BLaER1 (cell line): ENCODE data around the gene PCAT7.

Experiments
- H3K27ac ChIP-seq: shearing (Covaris generic); formaldehyde crosslinking; 2 replicates; pipeline ENCODE4 v1.8.1; 2022
- H3K27me3 ChIP-seq: shearing (Covaris generic); formaldehyde crosslinking; 2 replicates; pipeline ENCODE4 v1.8.1; 2022
- H3K36me3 ChIP-seq: shearing (Covaris generic); formaldehyde crosslinking; 2 replicates; pipeline ENCODE4 v1.8.1; 2022
- H3K4me1 ChIP-seq: shearing (Covaris generic); formaldehyde crosslinking; 2 replicates; pipeline ENCODE4 v1.8.1; 2022
- H3K4me2 ChIP-seq: shearing (Covaris generic); formaldehyde crosslinking; 2 replicates; pipeline ENCODE4 v1.8.1; 2022
- H3K4me3 ChIP-seq: shearing (Covaris generic); formaldehyde crosslinking; 2 replicates; pipeline ENCODE4 v1.8.1; 2022
- H3K9ac ChIP-seq: shearing (Covaris generic); formaldehyde crosslinking; 2 replicates; pipeline ENCODE4 v1.8.1; 2022
- H3K9me3 ChIP-seq: shearing (Covaris generic); formaldehyde crosslinking; 2 replicates; pipeline ENCODE4 v1.8.1; 2022
- H4K20me1 ChIP-seq: shearing (Covaris generic); formaldehyde crosslinking; 2 replicates; pipeline ENCODE4 v1.8.1; 2022
- Cebpa-rat ChIP-seq: shearing (Covaris generic); IDR thresholded peaks from 2 replicates; pipeline ENCODE4 v1.8.1; 2022

PCAT7 gene

GRCh38 chr9:94600715-94601114 lies 45.8 kb downstream of the PCAT7 start:
- Histone ChIP-seq H3K4me1 (peaks cover 18% of the 10 kb centered on the region), H4K20me1 (no peaks in the 10 kb centered on the region), H3K9me3 (no peaks in the 10 kb centered on the region), H3K27me3 (no peaks in the 10 kb centered on the region), H3K27ac (no peak overlapping the region), H3K4me3 (no peak overlapping the region), H3K9ac (no peak overlapping the region), H3K36me3 (no peaks in the 10 kb centered on the region), H3K4me2 (no peak overlapping the region)
- TF ChIP-seq Cebpa-rat: no peak

GRCh38 chr9:94602666-94603065 lies 47.8 kb downstream of the PCAT7 start:
- H3K4me1 ChIP-seq: peaks cover 18% of the 10 kb centered on the region
- no peaks in the 10 kb centered on the region for H4K20me1 ChIP-seq
- no peaks in the 10 kb centered on the region for H3K36me3 ChIP-seq
- no peaks in the 10 kb centered on the region for H3K27me3 ChIP-seq
- TF ChIP-seq Cebpa-rat: no peak
- no peak overlapping the region for H3K4me2 ChIP-seq
- H3K9ac ChIP-seq: no peak overlapping the region
- no peak overlapping the region for H3K27ac ChIP-seq
- H3K4me3 ChIP-seq: no peak overlapping the region
- no peaks in the 10 kb centered on the region for H3K9me3 ChIP-seq

DNA sequence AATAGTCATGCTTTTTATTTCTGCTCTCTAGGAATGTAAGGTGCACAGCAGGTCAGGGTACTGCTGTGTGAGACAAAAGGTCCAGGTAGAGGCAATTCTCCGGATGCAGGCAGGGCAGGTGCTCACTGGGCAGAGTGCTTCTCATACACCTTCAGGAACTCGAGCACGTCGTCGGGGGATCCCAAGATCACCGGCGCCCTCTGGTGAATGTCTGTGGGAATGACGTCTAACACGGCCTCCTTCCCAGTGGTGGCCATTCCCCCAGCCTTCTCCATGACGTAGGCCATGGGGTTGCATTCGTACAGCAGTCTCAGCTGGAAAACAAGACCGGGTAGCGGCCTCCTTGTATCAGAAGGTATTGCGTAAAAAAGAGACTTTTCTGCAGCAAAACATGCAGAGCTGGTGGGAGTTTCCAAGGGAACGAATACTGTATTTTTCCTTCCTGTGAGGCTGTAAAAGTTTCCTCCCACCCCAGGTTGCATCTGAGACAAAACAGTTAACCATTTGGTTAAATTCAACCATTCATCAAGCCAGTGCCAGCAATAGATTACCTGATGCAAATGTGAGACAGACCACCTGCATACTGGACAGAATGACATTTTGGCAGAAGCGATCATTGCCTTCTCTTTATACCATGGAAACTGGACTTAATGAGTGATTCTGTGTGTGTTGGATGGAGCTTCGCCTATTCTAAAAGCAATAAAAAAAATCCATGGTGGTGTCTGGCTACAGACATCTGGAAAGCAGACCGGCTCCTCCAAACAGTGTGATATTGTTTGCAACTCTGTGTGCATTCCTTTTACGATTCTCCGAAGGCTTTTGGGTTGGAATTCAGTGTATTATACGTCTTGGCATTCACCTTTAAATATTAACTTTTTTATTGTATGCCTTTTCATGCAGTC lies 48.6 kb downstream of the PCAT7 start:
- Histone ChIP-seq H3K27me3 (no peaks in the 10 kb centered on the region), H3K36me3 (no peaks in the 10 kb centered on the region), H3K4me2 (peak overlapping the region; percentile 65), H3K9me3 (no peaks in the 10 kb centered on the region), H3K4me1 (peaks cover 18% of the 10 kb centered on the region), H4K20me1 (no peaks in the 10 kb centered on the region), H3K27ac (no peak overlapping the region), H3K4me3 (no peak overlapping the region), H3K9ac (no peak overlapping the region)
- no peak for TF ChIP-seq Cebpa-rat

DNA sequence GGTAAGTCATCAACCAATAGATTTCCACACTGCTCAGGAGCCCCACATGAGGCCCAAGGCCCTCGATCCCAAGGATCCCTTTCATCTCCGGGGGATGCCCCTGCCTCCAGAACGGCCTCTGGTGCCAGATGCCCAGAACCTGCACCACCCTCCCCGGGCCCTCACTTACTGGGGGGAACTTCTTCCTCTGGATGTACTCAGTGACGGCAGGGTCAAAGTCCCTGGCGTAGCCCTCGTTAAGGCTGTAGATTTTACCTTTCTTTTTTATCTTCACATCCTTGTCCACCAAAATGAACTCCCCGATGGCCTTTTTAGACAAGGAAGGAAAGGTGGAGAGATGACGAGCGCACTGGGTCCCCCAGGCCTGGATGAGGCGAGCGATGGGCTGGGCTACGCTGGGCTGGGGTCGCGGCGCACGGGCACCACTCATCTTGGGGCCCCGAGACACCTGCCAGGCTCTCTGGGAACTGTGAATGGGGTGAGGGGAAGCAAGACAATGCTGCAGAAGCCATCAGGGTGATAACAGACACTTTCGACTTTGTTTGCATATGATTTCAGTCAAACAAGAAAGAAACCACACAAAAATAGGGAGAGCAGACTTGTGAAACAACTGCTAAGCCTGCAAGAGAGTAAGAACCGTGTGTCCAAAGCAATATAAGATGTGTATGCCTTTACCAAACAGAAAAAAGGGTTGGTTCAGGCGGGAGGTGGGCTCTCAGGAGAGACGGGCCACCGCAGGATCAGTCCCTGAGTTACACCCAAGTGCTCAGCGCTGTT lies 52.0 kb downstream of the PCAT7 start:
- no peak overlapping the region for H3K4me2 ChIP-seq
- H3K9me3 ChIP-seq: no peaks in the 10 kb centered on the region
- no peaks in the 10 kb centered on the region for H3K27me3 ChIP-seq

DNA sequence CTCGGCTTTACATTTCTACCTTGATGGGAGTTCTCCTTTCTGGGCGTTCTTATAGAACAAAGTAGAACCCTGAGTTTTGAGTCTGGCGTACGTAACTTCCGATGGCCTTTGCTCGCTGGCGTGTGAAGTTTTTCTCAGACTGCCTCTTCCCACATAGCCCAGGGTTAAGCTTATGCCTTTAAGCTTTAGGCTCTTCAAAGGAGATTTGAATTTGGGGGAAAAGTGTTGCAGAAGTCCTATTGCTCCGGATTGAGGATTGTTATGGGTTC lies 52.5 kb downstream of the PCAT7 start:
- Histone ChIP-seq H4K20me1 (no peaks in the 10 kb centered on the region), H3K27me3 (no peaks in the 10 kb centered on the region), H3K4me3 (no peak overlapping the region), H3K27ac (no peak overlapping the region), H3K9ac (no peak overlapping the region), H3K4me1 (peaks cover 41% of the 10 kb centered on the region), H3K4me2 (no peak overlapping the region), H3K9me3 (no peaks in the 10 kb centered on the region), H3K36me3 (no peaks in the 10 kb centered on the region)
- TF ChIP-seq Cebpa-rat: no peak

More for the DNA sequence above, 52.0 kb downstream of the PCAT7 start:
- no peak for TF ChIP-seq Cebpa-rat
- Histone ChIP-seq H3K4me1 (peaks cover 39% of the 10 kb centered on the region), H3K27ac (no peak overlapping the region), H3K4me3 (no peak overlapping the region), H4K20me1 (no peaks in the 10 kb centered on the region), H3K9ac (no peak overlapping the region), H3K36me3 (no peaks in the 10 kb centered on the region)

DNA sequence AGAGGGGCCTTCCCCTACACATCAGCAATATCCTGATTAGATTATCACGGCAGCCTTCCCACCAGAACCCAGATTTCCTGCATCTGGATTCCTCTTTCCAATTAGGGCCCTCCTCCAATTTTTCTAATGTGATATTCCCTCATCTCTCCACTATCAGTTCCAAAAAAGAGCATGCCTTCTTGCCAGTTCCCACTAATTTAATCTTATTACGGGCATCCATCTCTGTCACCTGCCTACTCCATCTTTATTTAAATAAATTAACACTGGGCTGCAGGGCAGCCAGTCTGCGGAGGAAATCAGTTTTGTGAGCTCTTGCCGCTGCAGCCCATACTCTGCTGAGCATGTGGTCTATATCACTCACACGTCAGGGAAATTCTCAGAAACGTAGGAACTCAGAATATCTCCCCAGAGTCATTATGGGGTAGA lies 55.3 kb downstream of the PCAT7 start:
- peak overlapping the region; percentile 17 for H3K4me2 ChIP-seq
- H3K4me1 ChIP-seq: peaks cover 23% of the 10 kb centered on the region
- no peaks in the 10 kb centered on the region for H4K20me1 ChIP-seq
- no peak overlapping the region for H3K27ac ChIP-seq
- TF ChIP-seq Cebpa-rat: no peak
- H3K36me3 ChIP-seq: no peaks in the 10 kb centered on the region
- no peak overlapping the region for H3K9ac ChIP-seq
- H3K27me3 ChIP-seq: no peaks in the 10 kb centered on the region
- no peaks in the 10 kb centered on the region for H3K9me3 ChIP-seq
- no peak overlapping the region for H3K4me3 ChIP-seq

GRCh38 chr9:94611638-94612068 lies 56.8 kb downstream of the PCAT7 start:
- Histone ChIP-seq H3K36me3 (no peaks in the 10 kb centered on the region), H3K27me3 (no peaks in the 10 kb centered on the region), H4K20me1 (no peaks in the 10 kb centered on the region), H3K4me3 (no peak overlapping the region), H3K4me1 (peaks cover 23% of the 10 kb centered on the region), H3K9me3 (no peaks in the 10 kb centered on the region), H3K27ac (no peak overlapping the region), H3K4me2 (peak overlapping the region; percentile 47), H3K9ac (no peak overlapping the region)
- TF ChIP-seq Cebpa-rat: no peak

GRCh38 chr9:94612071-94612470 lies 57.2 kb downstream of the PCAT7 start:
- Histone ChIP-seq H3K9ac (no peak overlapping the region), H3K27ac (no peak overlapping the region)

DNA sequence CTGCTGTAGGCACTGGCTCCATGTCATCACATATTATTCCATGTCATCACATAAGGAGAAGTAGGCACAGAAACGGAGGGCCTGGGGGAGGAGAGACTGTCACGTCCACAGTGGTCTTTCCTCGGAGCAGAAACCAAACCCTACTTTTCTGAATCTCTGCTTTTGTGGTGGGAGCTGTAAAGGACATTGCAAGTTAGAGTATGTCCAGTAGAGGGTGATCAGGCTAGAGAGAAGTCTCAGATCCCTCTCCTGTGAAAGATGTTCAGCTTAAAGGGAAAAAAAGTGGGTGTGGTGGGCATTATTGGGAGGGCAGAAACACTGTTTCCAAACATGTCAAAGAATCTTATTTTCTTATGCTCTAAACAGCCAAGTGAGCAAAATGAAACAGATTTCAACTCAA lies 58.1 kb downstream of the PCAT7 start:
- Histone ChIP-seq H3K9ac (no peak overlapping the region), H3K4me1 (peaks cover 23% of the 10 kb centered on the region), H3K4me3 (no peak overlapping the region), H3K36me3 (no peaks in the 10 kb centered on the region), H3K27me3 (no peaks in the 10 kb centered on the region), H3K4me2 (no peak overlapping the region), H3K9me3 (no peaks in the 10 kb centered on the region), H4K20me1 (no peaks in the 10 kb centered on the region), H3K27ac (no peak overlapping the region)
- no peak for TF ChIP-seq Cebpa-rat

More at GRCh38 chr9:94612071-94612470, 57.2 kb downstream of the PCAT7 start:
- H4K20me1 ChIP-seq: no peaks in the 10 kb centered on the region
- no peaks in the 10 kb centered on the region for H3K27me3 ChIP-seq
- H3K4me3 ChIP-seq: no peak overlapping the region
- H3K36me3 ChIP-seq: no peaks in the 10 kb centered on the region
- H3K4me2 ChIP-seq: peak overlapping the region; percentile 47
- no peak for TF ChIP-seq Cebpa-rat
- peaks cover 23% of the 10 kb centered on the region for H3K4me1 ChIP-seq
- H3K9me3 ChIP-seq: no peaks in the 10 kb centered on the region

DNA sequence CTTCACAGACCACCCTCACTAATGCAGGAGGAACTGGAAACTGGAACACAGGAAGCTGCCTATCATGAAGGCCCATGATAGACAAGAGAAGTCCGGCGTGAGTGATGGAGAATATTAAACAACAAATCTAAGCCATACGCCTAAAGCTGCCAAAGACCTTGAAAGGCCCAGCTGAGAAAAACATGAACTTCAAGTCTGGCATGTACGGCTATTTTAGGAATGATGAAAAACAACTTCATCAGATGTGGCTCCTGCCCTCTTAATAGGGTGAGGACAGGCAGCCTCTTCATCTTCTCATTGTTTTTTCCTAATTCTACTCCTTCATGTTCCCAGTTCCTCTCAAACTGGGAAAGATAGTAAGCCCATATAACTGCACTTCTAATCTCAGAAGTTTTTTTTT lies 64.1 kb downstream of the PCAT7 start:
- no peak overlapping the region for H3K27ac ChIP-seq
- H3K9ac ChIP-seq: no peak overlapping the region
- no peaks in the 10 kb centered on the region for H3K36me3 ChIP-seq
- TF ChIP-seq Cebpa-rat: no peak
- H3K4me3 ChIP-seq: no peak overlapping the region
- peaks cover 13% of the 10 kb centered on the region for H3K4me1 ChIP-seq
- no peaks in the 10 kb centered on the region for H3K27me3 ChIP-seq
- H3K9me3 ChIP-seq: no peaks in the 10 kb centered on the region
- no peaks in the 10 kb centered on the region for H4K20me1 ChIP-seq
- no peak overlapping the region for H3K4me2 ChIP-seq
